HL-60 (cell line): ENCODE measurements around the gene ITGA5.

Experiments used
- DNase-seq, 2 experiments: peaks; one replicate each; pipeline ENCODE4 v3.0.0-alpha.2; 2010 to 2020; ENCODE audit warnings: low read depth in 1 of 2, low spot score in 1 of 2
- H3K27ac ChIP-seq: fragments of 250-450 bp; sonication (Bioruptor Pico); replicated peaks from 2 replicates; pipeline ENCODE4 v1.5.1; 2020; ENCODE audit warnings: mild to moderate bottlenecking, moderate library complexity
- H3K27me3 ChIP-seq: fragments of 250-450 bp; sonication (Bioruptor Pico); 2 replicates; pipeline ENCODE4 v1.5.1; 2021; ENCODE audit warnings: mild to moderate bottlenecking, moderate library complexity; ENCODE audit not compliant: insufficient read depth, poor library complexity, severe bottlenecking
- H3K4me3 ChIP-seq: replicated peaks from 2 replicates; pipeline ENCODE4 v1.5.1; 2011; ENCODE audit warnings: mild to moderate bottlenecking, control low read depth, low read length; ENCODE audit not compliant: insufficient read depth
- CTCF ChIP-seq: IDR thresholded peaks from one replicate; pipeline ENCODE4 v1.5.1; 2011; ENCODE audit warnings: low read length, control low read depth, inconsistent platforms; ENCODE audit not compliant: insufficient read depth
- GABPA ChIP-seq: IDR thresholded peaks from 2 replicates; pipeline ENCODE4 v1.6.1; 2012; ENCODE audit warnings: low read depth
- POLR2AphosphoS5 ChIP-seq: IDR thresholded peaks from 2 replicates; pipeline ENCODE4 v1.6.1; 2012; ENCODE audit warnings: low read depth
- REST ChIP-seq: IDR thresholded peaks from 2 replicates; pipeline ENCODE4 v1.6.1; 2012; ENCODE audit warnings: low read depth; ENCODE audit not compliant: insufficient replicate concordance
- SPI1 ChIP-seq: IDR thresholded peaks from 2 replicates; pipeline ENCODE4 v1.6.1; 2012; ENCODE audit warnings: low read depth, mild to moderate bottlenecking, borderline replicate concordance

The ITGA5 gene

GRCh38 chr12:54386403-54387113, 32.5 kb downstream of the ITGA5 start:
- Histone ChIP-seq H3K27me3 (no peaks in the 10 kb centered on the region), H3K4me3 (no peak overlapping the region), H3K27ac (no peak overlapping the region)
- TF ChIP-seq REST, result no peak
- TF ChIP-seq GABPA, result no peak
- no peak for TF ChIP-seq POLR2AphosphoS5
- no peak for TF ChIP-seq CTCF
- no peak for TF ChIP-seq SPI1
- DNase-seq, result no peak

GRCh38 chr12:54385251-54385914, 33.7 kb downstream of the ITGA5 start:
- no peak overlapping the region for H3K4me3 ChIP-seq
- DNase-seq, result no peak
- TF ChIP-seq CTCF (no peak), REST (no peak), SPI1 (no peak), POLR2AphosphoS5 (no peak), GABPA (no peak)
- no peaks in the 10 kb centered on the region for H3K27me3 ChIP-seq
- peak overlapping the region; percentile 79 for H3K27ac ChIP-seq

- Histone ChIP-seq H3K4me3 (peak within 1 kb of the TSS; percentile 49), H3K27ac (peak within 1 kb of the TSS; percentile 79)
- peak; percentile 88 to 93 for DNase-seq
These were observed 34.5 kb downstream of the ITGA5 start, which contains the start of gene ZNF385A for GRCh38 chr12:54384591-54385041. ZNF385A (minus strand) TSS chr12:54384733; CDS start chr12:54384514, 219 bp downstream.

More at GRCh38 chr12:54384591-54385041, 34.5 kb downstream of the ITGA5 start, which contains the start of gene ZNF385A:
- TF ChIP-seq CTCF, result no peak
- peak; percentile 98 for TF ChIP-seq SPI1
- TF ChIP-seq REST, result no peak
- peak; percentile 70 for TF ChIP-seq POLR2AphosphoS5
- no peak for TF ChIP-seq GABPA
- H3K27me3 ChIP-seq, result no peaks in the 10 kb centered on the region
